Stimulated activated CD4-positive, alpha-beta T cell treated with anti-CD3 and anti-CD28 coated beads, TNF-alpha, amount 100 ng/mL, for 48 hours (primary cell): ENCODE results near the gene ZNF385A.
A peak's percentile ranks its signal among the peaks of the same experiment; 100 is the strongest.
"Not testable (repeated sequence)": the region's sequence is repeated elsewhere in the genome, so short reads cannot be mapped to it uniquely, and the experiment has no call there.

Experiments
- DNase-seq, 3 donors: peaks; one replicate each; pipeline ENCODE4 v3.0.0-alpha.2; 2020; ENCODE audit warnings: low read depth in 3 of 3

Gene ZNF385A

GRCh38 chr12:54357506-54358190, 26.9 kb downstream of the ZNF385A start:
- DNase-seq: no peak

- no peak for DNase-seq
Measured at GRCh38 chr12:54356951-54357356, 27.6 kb downstream of the ZNF385A start.

- no peak for DNase-seq
Measured at GRCh38 chr12:54356228-54356627, 28.3 kb downstream of the ZNF385A start.

GRCh38 chr12:54355104-54355815, 29.3 kb downstream of the ZNF385A start:
- no peak for DNase-seq

GRCh38 chr12:54354271-54354670, 30.3 kb downstream of the ZNF385A start:
- not testable (repeated sequence) for DNase-seq

GRCh38 chr12:54352891-54353874, 31.4 kb downstream of the ZNF385A start:
- DNase-seq: no peak

GRCh38 chr12:54352022-54352531, 32.5 kb downstream of the ZNF385A start:
- peak in 1 of 3 donors; percentile 29 for DNase-seq

- DNase-seq: no peak
Measured at GRCh38 chr12:54351341-54351740, 33.2 kb downstream of the ZNF385A start.

GRCh38 chr12:54350743-54351142, 33.8 kb downstream of the ZNF385A start:
- DNase-seq: no peak

GRCh38 chr12:54349679-54350078, 34.9 kb downstream of the ZNF385A start:
- no peak for DNase-seq

- DNase-seq: no peak
Measured at GRCh38 chr12:54349036-54349435, 35.5 kb downstream of the ZNF385A start.

- no peak for DNase-seq
Measured at GRCh38 chr12:54341378-54342300, 42.9 kb downstream of the ZNF385A start.

- DNase-seq: no peak
Measured at GRCh38 chr12:54340846-54341245, 43.7 kb downstream of the ZNF385A start.

- DNase-seq: no peak
Measured at GRCh38 chr12:54338698-54339296, 45.7 kb downstream of the ZNF385A start.

GRCh38 chr12:54337854-54338650, 46.5 kb downstream of the ZNF385A start:
- no peak for DNase-seq

GRCh38 chr12:54337280-54337842, 47.2 kb downstream of the ZNF385A start:
- no peak for DNase-seq

- no peak for DNase-seq
Measured at GRCh38 chr12:54333420-54334034, 51.0 kb downstream of the ZNF385A start.

GRCh38 chr12:54331461-54331860, 53.1 kb downstream of the ZNF385A start:
- DNase-seq: no peak

- DNase-seq: no peak
Measured at GRCh38 chr12:54330442-54330841, 54.1 kb downstream of the ZNF385A start.
